NCI-H526 (cell line): ENCODE measurements around the gene USP12.

ENCODE experiments used
- DNase-seq, 2 experiments: peaks; one replicate each; lab custom pipeline; 2025; lab: John Stamatoyannopoulos, UW

Gene USP12

DNA sequence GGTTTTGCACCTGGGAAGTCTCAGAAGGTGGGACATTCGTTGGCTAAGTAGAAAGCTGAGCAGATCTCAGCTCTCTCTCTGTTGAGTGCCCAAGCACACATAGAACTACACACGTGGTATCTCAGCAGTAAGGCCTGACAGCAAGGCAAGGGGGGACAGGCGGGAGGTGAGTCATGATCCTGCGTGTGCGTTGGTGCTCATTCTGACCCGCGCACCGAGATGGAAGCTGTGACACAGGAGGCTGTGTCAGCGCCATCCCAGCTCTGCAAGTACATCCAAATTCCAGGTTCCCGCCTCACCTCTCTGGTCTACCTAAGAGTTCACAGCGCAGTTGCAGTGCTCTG is 135.7 kb downstream of the USP12 start:
- DNase-seq, result no peak

DNA sequence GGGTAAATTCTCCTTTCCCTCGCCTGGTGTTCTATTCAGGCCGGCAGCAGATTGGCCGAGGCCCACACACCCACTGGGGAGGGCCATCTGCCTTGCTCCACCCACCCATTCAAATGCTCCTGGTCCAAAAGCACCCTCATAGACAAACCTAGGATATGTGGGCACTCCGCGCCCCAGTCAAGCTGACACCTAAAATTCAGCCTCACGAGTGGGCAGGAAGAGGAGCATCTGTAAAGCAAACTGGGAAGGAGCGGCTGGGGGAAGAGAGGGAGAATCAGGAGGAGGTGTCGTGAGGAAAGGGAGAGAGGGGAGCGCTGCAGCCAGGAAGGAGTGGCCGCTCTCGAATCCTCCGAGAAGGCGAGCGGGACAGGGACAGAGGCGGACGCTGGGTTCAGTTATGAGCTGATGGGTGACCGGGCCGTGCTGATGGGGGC is 136.9 kb downstream of the USP12 start:
- DNase-seq, result no peak

DNA sequence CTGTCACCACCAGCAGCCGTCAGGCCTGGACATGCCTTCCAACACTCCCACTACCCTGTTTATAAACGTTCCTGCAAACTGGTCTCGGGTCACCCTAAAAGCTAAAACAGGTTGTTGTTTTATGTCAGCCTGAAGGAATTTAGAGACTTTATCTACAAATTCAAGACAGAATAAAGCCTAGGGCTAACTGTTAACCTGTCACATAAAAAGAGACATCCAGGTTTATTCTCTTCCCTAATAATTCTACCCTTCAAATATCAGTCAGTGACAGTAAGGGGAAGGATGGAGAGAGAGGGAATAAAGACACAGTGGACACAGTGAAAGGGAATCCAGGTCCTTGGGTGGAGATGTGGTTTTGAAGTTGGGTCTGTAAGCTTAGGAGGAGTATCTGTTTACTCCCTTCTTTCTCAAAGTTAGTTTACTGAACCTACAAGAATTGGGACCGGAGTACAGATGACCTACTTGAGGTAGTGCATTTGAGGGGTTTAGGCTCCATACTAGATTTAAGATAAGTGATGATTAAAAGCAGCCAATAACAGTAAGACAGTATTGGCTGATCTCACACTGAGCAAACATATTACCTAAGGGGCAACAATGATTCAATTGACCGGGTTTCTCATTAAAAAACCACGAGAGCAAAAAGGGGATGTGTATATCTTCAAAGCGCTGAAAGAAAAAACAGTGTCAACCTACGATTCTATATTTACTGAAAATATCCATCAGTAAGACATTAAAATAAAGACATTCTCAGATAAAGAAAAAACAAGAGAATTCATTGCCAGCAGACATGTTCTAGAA is 142.7 kb downstream of the USP12 start:
- DNase-seq, result no peak

DNA sequence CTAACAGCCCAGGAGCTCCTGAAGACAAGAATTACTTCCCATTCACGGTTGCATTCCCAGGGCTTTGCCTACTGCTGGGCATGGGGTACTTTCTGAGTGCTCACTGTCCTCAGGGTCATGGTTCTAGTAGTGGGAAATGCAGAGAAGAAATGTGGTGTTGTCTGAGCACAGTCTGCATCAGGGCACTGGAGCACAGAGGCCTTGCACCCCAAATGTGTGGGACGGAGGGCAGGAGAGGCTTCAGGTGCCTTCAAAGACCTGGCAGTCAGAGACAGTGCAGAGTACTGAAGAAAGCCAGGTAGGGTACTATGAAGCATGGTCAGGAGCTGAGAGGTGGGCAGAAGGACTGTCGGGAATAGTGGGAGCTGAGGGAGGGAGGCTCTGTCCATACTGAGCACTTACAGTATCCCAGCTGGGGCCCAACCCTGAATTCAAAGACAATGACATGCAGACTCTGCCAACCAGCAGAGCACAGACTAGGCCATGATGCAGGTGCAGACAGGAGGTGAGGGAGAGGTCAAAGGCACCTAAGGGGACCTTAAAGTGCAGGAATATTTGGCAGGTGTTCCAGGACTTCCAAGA is 144.4 kb downstream of the USP12 start:
- DNase-seq, result no peak

DNA sequence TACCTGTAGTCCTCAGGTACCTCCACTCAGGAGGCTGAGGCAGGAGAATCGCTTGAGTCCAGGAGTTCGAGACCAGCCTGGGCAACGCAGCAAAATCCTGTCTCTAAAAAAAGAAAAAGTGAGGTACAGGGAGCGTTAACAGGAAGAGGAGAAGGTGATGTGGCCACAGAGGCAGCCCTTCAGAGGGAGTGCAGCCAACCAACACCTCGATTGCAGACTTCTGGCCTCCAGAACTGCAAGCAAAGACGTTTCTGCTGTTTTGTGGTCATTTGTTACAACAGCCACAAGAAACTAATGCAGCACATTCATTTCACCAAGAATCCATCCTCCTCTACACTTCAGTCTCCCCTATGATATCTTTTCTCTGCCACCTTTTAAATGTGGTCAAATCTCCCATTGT is 145.2 kb downstream of the USP12 start:
- DNase-seq, result no peak

DNA sequence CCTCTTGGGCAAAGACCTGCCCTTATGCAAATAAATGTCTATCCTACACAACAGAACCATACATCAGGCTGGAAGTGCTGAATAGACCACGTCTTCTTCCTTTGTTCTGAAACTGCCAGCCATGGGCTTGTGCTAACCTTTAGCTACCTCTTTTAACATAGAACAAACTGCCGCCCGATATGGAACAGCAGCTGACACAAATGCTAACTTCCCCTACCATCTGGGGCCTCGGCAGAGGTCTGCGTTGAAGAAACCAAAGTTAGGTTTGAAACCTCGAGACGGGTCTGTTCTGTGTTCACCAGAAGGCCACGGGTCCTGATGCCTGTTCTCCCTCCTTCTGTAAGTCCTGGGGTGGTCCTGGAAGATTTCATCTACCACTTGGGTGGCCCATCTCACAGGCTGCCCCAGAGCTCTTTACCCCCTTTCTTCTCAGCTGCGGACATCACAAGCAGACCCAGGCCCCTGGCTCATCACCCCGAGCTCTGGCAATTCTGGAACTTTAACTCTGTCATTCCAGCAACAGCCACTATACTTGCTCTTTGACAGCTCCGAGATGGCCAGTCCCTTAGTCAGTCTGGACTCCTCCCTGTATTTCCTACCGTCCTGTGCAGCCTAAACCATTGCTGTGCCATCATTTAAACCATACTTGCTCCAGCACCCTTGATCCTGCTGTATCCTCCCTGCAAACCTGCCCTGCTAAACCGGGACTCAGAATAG is 146.7 kb downstream of the USP12 start:
- DNase-seq, result peak; percentile 75 to 84

DNA sequence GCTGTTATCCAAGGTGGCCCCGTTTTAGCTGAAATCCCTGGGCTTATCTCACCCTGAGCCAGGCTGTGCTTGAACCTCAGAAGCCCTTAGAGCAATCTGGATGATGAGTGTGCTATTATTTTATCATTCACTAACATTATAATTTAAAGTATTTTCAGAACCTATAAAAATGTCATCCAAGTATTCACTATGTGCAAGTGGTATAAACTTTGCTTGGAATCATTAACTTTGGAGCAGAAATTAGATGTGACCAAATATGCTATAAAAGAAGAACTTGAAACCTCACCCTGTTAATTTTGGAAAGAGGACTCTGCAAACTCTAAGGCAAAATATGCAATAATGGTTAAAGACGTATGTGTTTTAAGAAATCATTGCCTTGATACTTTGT is 147.5 kb downstream of the USP12 start:
- DNase-seq, result no peak

DNA sequence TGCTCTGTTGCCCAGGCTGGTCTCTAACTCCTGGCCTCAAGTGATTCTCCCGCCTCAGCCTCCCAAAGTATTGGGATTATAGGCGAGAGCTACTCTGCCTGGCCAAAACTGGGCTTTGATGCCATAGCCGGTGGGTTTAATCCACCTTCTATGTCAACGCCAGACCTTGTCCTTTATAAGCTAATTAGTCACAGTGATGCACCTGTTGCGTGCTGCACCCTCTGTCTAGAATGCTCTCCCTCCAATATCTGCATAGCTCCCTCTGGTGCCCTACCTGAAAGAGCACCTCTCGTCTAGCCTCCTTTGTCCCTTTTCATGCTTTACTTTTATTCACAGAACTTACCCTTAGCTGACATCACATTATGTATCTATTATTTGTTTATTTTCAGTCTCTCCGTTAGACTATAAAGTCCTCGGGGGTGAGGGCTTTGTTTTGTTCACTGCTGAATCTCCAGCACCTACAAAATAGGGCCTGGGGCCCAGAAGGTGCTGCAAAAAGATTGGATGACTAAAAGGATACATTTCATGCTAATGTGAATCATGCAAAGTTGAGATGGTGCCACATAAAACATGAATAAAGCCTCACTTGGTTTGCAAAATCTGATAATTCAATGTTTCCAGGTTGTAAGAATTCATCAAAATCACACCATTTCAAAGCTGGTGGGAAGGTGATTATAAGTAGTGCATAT is 148.1 kb downstream of the USP12 start:
- DNase-seq, result peak; percentile 33 to 51

DNA sequence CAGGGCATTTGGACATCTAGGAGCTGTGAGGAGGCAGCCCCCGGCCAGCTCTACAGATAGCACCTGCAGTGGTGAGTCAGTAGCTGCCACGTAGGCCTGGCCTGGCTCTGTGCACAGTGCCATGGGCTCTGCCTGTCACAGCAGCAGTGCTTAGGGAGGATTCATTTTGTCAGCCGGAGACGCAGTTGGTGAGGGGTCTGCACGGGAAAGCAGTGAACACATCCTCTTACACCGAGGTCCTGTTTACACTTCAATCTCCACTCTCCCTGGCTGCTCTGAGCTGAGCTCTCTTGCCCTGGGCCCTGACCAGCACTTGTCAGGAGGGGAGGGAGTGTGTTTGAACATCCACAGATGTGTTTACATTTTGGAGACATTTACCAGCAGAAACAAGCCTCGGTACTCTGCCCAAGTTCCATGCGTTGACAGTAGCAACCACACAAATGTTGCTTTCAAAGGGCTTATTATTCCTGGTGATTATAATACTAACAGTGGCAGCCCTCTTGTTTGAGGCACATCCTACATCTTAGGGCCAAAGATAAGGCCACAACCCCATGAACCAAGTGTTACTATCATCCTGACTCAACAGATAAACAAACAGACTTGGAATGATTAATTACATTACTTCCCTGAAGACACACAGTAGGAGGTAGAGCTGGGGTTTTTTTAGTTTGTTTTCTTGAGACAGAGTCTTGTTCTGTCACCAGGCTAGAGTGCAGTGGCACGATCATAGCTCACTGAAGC is 148.9 kb downstream of the USP12 start:
- peak; percentile 51 to 61 for DNase-seq

DNA sequence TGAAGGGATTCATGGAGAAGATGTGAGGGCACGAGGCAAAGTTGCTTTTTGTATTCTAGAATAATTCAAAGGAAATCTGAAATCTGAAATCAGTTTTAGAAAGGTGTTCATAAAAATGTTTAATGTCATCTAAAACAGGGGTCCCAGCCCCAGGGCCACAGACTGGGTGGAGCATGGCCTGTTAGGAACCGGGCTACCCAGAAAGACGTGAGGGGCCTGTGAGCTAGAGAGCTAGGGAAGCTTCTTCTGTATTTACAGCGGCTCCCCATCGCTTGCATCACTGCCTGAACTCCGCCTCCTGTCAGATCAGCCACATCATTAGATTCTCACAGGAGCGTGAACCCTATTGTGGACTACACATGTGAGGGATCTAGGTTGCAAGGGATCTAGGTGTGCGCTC is 151.2 kb downstream of the USP12 start:
- DNase-seq, result no peak

DNA sequence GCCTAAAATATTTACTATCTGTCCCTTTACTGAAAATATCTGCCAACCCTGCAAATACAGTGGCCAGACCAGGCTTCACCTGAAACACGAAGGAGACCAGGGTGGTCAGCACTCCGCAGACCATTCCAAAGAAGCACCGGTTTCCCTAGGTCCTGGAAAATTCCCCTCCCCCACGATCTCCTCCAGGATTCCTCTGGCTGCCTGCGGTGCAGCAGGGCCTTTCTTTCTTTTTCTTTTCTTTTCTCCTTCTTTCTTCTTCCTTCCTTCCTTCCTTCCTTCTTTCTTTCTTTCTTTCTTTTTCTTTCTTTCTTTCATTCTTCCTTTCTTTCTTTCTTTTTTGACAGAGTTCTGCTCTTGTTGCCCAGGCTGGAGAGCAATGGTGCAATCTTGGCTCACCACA is 152.7 kb downstream of the USP12 start:
- no peak for DNase-seq

DNA sequence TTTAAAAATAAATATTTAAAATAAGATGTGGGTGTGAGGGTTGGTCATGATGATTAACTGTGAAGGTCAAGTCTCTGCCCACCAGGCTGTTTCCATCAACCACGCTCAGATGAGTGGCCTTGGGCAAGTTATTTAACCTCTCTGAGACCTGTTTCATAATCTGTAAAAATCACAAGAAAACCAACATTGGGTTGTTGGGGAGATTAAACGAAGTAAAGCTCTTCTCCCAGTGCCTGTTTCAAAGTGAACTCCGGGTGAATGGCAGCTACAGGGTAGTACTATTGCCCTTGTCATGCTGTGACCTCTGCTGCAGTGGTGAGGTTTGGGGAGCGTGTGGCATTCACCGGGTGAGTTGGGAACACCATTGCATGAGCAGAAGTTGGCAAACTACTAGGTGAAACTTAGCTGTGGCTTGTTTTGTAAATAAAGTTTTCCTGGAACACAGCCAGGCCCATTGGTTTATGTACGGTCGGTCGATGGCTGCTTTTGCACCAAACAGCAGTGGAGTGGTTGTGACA is 153.2 kb downstream of the USP12 start:
- no peak for DNase-seq

DNA sequence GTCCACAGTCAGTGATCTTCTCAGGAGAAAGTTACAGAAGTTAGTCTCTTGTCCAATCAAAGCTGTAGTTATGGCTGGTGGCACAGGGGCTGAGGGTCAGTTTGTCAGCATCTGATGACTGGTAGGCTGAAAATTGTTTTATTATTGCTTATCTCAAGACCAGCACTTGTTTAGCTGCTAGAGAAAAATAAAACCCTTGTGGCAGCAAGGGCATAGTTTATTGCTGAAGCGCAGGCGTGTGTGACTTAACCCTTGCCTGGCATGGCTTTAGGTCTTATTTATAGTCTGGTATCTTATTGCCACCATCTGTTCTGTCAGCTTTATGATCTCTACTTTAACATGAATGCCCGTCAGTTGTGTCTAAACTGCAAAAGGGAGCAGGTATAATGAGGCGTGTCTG is 154.7 kb downstream of the USP12 start:
- DNase-seq, result no peak
